ENCODE data around the gene GPR137B. TPM values are rescaled to one million over a fixed set of nuclear protein-coding genes. Genes with fewer than 3 reads are reported as not detected.

Gene GPR137B
- total RNA-seq, 1 donor from 2014 or later = 16.0 TPM

DNA sequence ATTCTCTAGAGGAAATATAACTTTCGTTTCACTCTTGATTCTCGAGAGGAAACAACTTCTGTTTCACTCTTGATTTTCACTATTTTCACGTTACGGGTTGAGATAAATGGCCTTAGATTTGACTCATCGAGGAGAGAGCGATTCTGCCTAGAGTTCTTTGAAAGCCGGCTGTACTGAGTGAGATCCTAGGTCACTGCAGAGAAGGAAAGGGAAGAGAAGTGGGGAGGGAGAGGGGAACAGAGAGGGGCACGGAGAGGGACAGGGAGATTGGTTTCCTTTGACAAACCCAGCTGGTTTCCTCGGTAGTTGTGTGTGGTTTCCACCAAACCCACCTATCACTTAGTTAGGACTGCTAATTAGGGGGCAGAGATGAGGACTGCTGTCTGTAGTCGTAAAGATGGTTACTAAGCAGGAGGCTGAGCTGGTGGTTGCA, 21.6 kb upstream of the GPR137B start:
- Mint-ChIP-seq H3K27ac (no peak overlapping the region), H3K27me3 (no peaks in the 10 kb centered on the region), H3K36me3 (no peaks in the 10 kb centered on the region), H3K4me3 (no peak overlapping the region), H3K9me3 (no peaks in the 10 kb centered on the region), H3K4me1 (ENCODE audit: unreplicated experiment) (peaks cover 20% of the 10 kb centered on the region)
- no peak for DNase-seq (ENCODE audit: extremely low spot score, unreplicated experiment)
- no peak for TF ChIP-seq CTCF (conservative IDR thresholded peaks at IDR 0.05)

DNA sequence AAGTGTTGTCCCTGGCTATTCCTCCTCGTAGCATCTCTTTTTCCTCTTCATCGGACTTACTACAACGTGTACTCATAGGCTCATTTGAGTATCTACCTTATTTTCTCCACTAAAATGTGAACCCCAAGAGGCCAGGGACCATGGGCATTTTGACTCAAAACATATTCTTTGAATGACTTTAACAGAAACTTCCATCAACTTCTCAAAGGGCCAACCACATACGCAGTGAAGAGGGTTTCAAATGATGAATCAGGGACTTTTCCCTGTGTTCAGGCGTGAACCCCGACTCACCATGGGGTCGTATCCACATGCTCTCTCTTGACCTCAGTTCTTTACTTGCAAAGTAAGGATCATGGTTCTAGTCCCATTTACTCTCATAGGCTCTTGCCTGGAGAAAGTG, 20.2 kb upstream of the GPR137B start:
- TF ChIP-seq CTCF (conservative IDR thresholded peaks at IDR 0.05) = no peak
- peaks cover 3% of the 10 kb centered on the region for H3K27me3 Mint-ChIP-seq
- no peaks in the 10 kb centered on the region for H3K9me3 Mint-ChIP-seq
- H3K27ac Mint-ChIP-seq = no peak overlapping the region
- peaks cover 20% of the 10 kb centered on the region for H3K4me1 Mint-ChIP-seq (ENCODE audit: unreplicated experiment)
- no peak for DNase-seq (ENCODE audit: extremely low spot score, unreplicated experiment)
- H3K36me3 Mint-ChIP-seq = no peaks in the 10 kb centered on the region
- no peak overlapping the region for H3K4me3 Mint-ChIP-seq

GRCh38 chr1:236123563-236123962, 18.8 kb upstream of the GPR137B start:
- TF ChIP-seq CTCF (conservative IDR thresholded peaks at IDR 0.05) = no peak
- H3K27me3 Mint-ChIP-seq = peaks cover 3% of the 10 kb centered on the region
- no peak overlapping the region for H3K4me3 Mint-ChIP-seq
- no peaks in the 10 kb centered on the region for H3K9me3 Mint-ChIP-seq
- H3K4me1 Mint-ChIP-seq (ENCODE audit: unreplicated experiment) = peaks cover 20% of the 10 kb centered on the region
- no peaks in the 10 kb centered on the region for H3K36me3 Mint-ChIP-seq
- no peak for DNase-seq (ENCODE audit: extremely low spot score, unreplicated experiment)
- H3K27ac Mint-ChIP-seq = no peak overlapping the region

- Mint-ChIP-seq H3K4me3 (no peak overlapping the region), H3K36me3 (no peaks in the 10 kb centered on the region), H3K27me3 (peaks cover 3% of the 10 kb centered on the region), H3K4me1 (ENCODE audit: unreplicated experiment) (peaks cover 25% of the 10 kb centered on the region), H3K27ac (no peak overlapping the region), H3K9me3 (no peaks in the 10 kb centered on the region)
- DNase-seq (ENCODE audit: extremely low spot score, unreplicated experiment) = no peak
- no peak for TF ChIP-seq CTCF (conservative IDR thresholded peaks at IDR 0.05)
These were observed 17.4 kb upstream of the GPR137B start for GRCh38 chr1:236124965-236125364.

- Mint-ChIP-seq H3K27ac (no peak overlapping the region), H3K4me3 (no peak overlapping the region), H3K4me1 (ENCODE audit: unreplicated experiment) (peaks cover 18% of the 10 kb centered on the region), H3K9me3 (no peaks in the 10 kb centered on the region), H3K36me3 (no peaks in the 10 kb centered on the region), H3K27me3 (peaks cover 3% of the 10 kb centered on the region)
- no peak for DNase-seq (ENCODE audit: extremely low spot score, unreplicated experiment)
- no peak for TF ChIP-seq CTCF (conservative IDR thresholded peaks at IDR 0.05)
These were observed 15.3 kb upstream of the GPR137B start for GRCh38 chr1:236127045-236127444.

DNA sequence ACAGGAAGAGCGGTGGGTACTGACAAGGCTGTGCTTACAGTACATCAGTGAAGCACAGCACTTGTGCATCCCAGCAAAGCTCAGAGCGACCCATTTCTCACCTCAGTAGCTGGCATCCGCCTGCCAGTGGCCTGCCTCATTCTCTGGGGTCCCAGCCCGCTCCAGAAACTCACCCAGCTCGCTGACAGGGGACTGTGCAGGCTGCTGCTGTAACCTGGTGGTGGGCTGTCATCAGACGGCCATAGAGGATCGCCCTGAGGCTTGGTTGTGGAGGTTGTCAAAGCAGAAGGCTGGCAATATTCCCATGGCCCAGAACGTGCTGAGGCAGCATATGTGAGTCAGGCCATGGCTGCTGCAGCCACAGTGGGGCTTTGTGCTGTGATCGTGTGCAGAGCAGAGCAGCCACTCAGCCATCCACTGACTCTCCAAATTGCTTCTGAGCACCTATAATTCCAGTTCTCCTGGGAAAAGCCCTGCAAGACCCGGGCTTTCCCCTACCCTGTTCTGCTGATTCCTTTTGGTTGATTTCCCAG, 13.6 kb upstream of the GPR137B start:
- no peak for DNase-seq (ENCODE audit: extremely low spot score, unreplicated experiment)
- H3K27ac Mint-ChIP-seq = no peak overlapping the region
- peaks cover 12% of the 10 kb centered on the region for H3K4me1 Mint-ChIP-seq (ENCODE audit: unreplicated experiment)
- H3K4me3 Mint-ChIP-seq = no peak overlapping the region
- TF ChIP-seq CTCF (conservative IDR thresholded peaks at IDR 0.05) = no peak
- H3K9me3 Mint-ChIP-seq = no peaks in the 10 kb centered on the region
- H3K36me3 Mint-ChIP-seq = no peaks in the 10 kb centered on the region
- H3K27me3 Mint-ChIP-seq = peaks cover 3% of the 10 kb centered on the region

All from type B pancreatic cell (in vitro differentiated cells).